Measurements from ENCODE around the gene TTC16. TPM values are rescaled to one million over a fixed set of nuclear protein-coding genes. Genes with fewer than 3 reads are reported as not detected.

Gene TTC16
- total and polyA plus RNA-seq, 7 donors = 0.01 to 0.10 (median 0.03) TPM; not detected in 4

- no peaks in the 10 kb centered on the region for H3K27me3 ChIP-seq (ENCODE audit: insufficient read depth in 3 of 3, low read length in 2 of 3)
- H3K4me1 ChIP-seq = peaks cover 7% of the 10 kb centered on the region
- WGBS, 3 donors = 91 to 93% (median 92%) methylated on average over 10 of the region's 10 CpGs
- no peak overlapping the region for H3K27ac ChIP-seq
- intact Hi-C loops (cut with DNase I) = no loop called here
- no peak overlapping the region for H3K4me3 ChIP-seq
- H3K9me3 ChIP-seq = no peaks in the 10 kb centered on the region
- TF ChIP-seq, protein P1, sequence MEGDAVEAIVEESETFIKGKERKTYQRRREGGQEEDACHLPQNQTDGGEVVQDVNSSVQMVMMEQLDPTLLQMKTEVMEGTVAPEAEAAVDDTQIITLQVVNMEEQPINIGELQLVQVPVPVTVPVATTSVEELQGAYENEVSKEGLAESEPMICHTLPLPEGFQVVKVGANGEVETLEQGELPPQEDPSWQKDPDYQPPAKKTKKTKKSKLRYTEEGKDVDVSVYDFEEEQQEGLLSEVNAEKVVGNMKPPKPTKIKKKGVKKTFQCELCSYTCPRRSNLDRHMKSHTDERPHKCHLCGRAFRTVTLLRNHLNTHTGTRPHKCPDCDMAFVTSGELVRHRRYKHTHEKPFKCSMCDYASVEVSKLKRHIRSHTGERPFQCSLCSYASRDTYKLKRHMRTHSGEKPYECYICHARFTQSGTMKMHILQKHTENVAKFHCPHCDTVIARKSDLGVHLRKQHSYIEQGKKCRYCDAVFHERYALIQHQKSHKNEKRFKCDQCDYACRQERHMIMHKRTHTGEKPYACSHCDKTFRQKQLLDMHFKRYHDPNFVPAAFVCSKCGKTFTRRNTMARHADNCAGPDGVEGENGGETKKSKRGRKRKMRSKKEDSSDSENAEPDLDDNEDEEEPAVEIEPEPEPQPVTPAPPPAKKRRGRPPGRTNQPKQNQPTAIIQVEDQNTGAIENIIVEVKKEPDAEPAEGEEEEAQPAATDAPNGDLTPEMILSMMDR (IDR thresholded peaks at IDR 0.05) = no peak
- DNase-seq (no peak), ATAC-seq (no peak)
- no peaks in the 10 kb centered on the region for H3K36me3 ChIP-seq (ENCODE audit: insufficient read depth in 1 of 2, low read depth in 1 of 2)
These were observed 5.6 kb upstream of the TTC16 start for GRCh38 chr9:127710204-127710783.

DNA sequence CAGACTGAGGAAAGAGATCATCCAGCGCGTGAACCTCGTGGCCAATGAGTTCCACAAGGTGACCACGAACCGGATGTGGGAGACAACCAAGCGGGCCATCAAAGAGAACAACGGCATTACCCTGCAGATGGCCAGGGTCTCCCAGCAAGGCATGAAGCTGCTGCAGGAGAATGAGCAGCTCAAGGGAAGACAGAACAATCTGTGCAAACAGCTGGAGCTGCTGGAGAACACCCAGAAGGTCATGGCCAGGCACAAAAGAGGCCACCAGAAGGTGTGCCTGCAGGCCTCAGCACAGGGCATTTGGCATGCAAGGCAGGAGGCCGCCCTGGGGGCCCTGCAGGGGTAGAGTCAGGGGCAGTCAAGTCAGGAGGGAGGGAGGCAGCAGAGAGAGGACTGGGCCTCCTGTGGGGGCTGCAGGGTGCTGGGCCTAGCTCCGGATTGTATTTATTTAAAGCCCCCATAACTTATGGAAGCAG is 4.6 kb upstream of the TTC16 start:
- no peaks in the 10 kb centered on the region for H3K36me3 ChIP-seq (ENCODE audit: insufficient read depth in 1 of 2, low read depth in 1 of 2)
- no peak for DNase-seq
- ATAC-seq = no peak
- H3K4me1 ChIP-seq = peaks cover 10% of the 10 kb centered on the region
- intact Hi-C loops (cut with DNase I) = no loop called here
- TF ChIP-seq, protein P1 (IDR thresholded peaks at IDR 0.05) = no peak
- no peak overlapping the region for H3K27ac ChIP-seq
- no peak overlapping the region for H3K4me3 ChIP-seq
- WGBS, 3 donors = 66 to 73% (median 69%) methylated on average over 9 of the region's 9 CpGs
- H3K27me3 ChIP-seq (ENCODE audit: insufficient read depth in 3 of 3, low read length in 2 of 3) = no peaks in the 10 kb centered on the region
- H3K9me3 ChIP-seq = no peaks in the 10 kb centered on the region

DNA sequence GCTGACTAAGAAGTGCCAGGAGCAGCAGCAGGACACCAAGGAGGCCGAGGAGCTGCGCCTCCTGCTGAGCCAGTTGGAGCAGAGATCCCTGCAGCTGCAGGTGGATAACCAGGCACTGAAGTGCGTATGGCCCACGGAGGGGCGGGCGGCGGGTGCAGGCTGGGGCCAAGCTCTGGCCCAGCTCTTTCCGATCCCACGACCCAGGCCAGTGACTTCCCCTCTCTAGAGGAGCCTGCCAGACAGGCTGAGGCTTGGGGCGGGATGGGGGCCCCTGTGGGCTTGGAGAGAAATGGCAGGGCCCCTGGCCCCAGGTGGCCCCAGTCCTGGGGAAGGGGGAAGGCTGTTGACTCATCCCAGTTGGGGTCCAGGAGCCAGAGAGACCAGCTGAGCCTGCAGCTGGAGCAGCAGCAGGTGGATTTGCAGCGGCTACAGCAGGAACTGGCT is 4.0 kb upstream of the TTC16 start:
- 65 to 75% (median 70%) methylated on average over 10 to 11 of the region's 11 CpGs for WGBS, 3 donors
- ATAC-seq = no peak
- H3K36me3 ChIP-seq (ENCODE audit: insufficient read depth in 1 of 2, low read depth in 1 of 2) = no peaks in the 10 kb centered on the region
- TF ChIP-seq, protein P1 (IDR thresholded peaks at IDR 0.05) = no peak
- DNase-seq = no peak
- H3K27me3 ChIP-seq (ENCODE audit: insufficient read depth in 3 of 3, low read length in 2 of 3) = no peaks in the 10 kb centered on the region
- H3K27ac ChIP-seq = no peak overlapping the region
- H3K9me3 ChIP-seq = no peaks in the 10 kb centered on the region
- H3K4me3 ChIP-seq = no peak overlapping the region
- H3K4me1 ChIP-seq = peaks cover 15% of the 10 kb centered on the region
- intact Hi-C loops (cut with DNase I) = no loop called here

DNA sequence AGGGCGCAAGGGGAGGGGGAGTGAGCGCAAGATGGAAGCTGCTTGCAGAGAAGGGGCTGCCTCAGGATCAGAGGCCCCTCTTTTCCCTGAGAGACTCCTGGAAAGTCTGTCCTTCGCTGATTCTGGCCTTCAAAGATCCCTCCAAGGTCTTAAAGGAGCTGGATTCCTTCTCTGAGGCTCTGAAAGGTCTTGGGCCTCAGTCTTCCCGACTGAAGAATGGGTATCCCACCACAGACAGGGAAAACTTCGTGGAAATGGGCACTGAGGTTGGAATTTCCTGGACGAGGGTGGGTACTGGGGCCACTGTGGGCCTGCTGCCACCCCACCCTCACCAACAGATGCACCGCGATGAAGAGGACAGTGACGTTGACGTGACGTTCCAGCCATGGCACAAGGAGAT is 3.5 kb upstream of the TTC16 start:
- Histone ChIP-seq H3K9me3 (no peaks in the 10 kb centered on the region), H3K27ac (no peak overlapping the region), H3K36me3 (ENCODE audit: insufficient read depth in 1 of 2, low read depth in 1 of 2) (no peaks in the 10 kb centered on the region), H3K4me1 (peaks cover 15% of the 10 kb centered on the region), H3K27me3 (ENCODE audit: insufficient read depth in 3 of 3, low read length in 2 of 3) (no peaks in the 10 kb centered on the region), H3K4me3 (no peak overlapping the region)
- TF ChIP-seq, protein P1 (IDR thresholded peaks at IDR 0.05) = no peak
- no peak for DNase-seq
- intact Hi-C loops (cut with DNase I) = no loop called here
- no peak for ATAC-seq
- WGBS, 3 donors = 85 to 88% (median 86%) methylated on average over 11 of the region's 11 CpGs

DNA sequence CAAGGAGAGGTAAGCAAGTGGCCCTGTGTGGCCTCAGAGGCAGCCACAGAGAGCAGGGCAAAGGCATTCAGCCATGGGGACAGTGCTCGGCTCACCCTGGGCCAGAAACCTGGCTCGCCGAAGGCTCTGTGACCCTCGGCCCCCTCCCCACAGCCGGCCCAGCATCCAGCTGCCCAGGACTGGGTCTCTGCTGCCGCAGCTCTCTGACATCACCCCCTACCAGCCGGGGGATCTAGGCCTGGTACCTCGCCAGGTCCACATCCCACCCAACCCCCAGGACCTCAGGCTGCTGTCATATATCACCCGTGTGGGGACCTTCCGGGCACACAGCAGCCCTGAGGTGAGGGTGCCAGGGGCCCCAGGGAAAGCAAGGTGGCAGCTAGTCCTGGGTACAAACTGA is 3.0 kb upstream of the TTC16 start:
- no peaks in the 10 kb centered on the region for H3K36me3 ChIP-seq (ENCODE audit: insufficient read depth in 1 of 2, low read depth in 1 of 2)
- no peaks in the 10 kb centered on the region for H3K9me3 ChIP-seq
- ATAC-seq (no peak), DNase-seq (no peak)
- no peak overlapping the region for H3K4me3 ChIP-seq
- WGBS, 3 donors = 92 to 95% (median 94%) methylated on average over 9 to 10 of the region's 10 CpGs
- H3K4me1 ChIP-seq = peaks cover 15% of the 10 kb centered on the region
- H3K27ac ChIP-seq = no peak overlapping the region
- TF ChIP-seq, protein P1 (IDR thresholded peaks at IDR 0.05) = no peak
- no peaks in the 10 kb centered on the region for H3K27me3 ChIP-seq (ENCODE audit: insufficient read depth in 3 of 3, low read length in 2 of 3)
- intact Hi-C loops (cut with DNase I) = no loop called here

All from psoas muscle (tissue), 8 donors.